ENCODE measurements around the gene LZTR1.

DNA sequence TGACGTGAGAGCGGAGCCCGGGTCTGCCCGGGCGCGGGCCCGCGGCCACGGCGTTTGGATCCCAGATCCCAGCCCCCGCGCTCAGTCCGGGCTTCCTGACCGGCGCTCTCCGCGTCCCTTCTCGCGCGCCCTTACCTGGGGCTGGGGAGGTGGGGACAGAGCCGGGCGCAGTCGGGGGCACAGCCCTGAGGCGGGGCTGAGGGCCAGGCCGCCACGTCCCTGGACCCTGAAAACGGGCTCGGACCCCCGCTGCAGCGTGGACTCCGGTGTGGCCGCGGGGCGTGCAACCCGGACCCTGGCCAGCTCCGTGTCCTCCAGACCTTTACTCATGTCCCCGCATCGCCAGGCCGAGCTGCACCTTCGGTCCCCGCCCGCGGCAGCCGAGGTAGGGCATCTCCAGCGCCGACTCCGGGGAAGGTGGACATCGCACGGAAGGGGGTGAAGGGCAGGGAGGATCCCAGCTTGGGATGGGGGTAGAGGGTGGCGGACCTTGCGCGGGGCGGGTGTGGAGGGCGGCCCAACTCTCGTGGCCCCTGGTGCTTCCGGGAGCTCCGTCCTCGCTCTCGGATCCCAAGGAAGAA, 24.9 kb upstream of the LZTR1 start:
- TF ChIP-seq, protein P1, sequence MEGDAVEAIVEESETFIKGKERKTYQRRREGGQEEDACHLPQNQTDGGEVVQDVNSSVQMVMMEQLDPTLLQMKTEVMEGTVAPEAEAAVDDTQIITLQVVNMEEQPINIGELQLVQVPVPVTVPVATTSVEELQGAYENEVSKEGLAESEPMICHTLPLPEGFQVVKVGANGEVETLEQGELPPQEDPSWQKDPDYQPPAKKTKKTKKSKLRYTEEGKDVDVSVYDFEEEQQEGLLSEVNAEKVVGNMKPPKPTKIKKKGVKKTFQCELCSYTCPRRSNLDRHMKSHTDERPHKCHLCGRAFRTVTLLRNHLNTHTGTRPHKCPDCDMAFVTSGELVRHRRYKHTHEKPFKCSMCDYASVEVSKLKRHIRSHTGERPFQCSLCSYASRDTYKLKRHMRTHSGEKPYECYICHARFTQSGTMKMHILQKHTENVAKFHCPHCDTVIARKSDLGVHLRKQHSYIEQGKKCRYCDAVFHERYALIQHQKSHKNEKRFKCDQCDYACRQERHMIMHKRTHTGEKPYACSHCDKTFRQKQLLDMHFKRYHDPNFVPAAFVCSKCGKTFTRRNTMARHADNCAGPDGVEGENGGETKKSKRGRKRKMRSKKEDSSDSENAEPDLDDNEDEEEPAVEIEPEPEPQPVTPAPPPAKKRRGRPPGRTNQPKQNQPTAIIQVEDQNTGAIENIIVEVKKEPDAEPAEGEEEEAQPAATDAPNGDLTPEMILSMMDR (IDR thresholded peaks at IDR 0.05) = no peak
- TF ChIP-seq POLR2A (IDR thresholded peaks at IDR 0.05) = no peak

Data from testis (tissue), 2 donors.